Measurements from ENCODE around the gene PUDP.

GRCh38 chrX:7052541-7052940 lies 95.4 kb downstream of the PUDP start:
- TF ChIP-seq CTCF (IDR thresholded peaks at IDR 0.05; ENCODE audit: poor library complexity) (no peak), EZH2 (IDR thresholded peaks at IDR 0.05; ENCODE audit: borderline replicate concordance) (no peak)
